Liver (tissue), 9 donors: ENCODE measurements around the gene ATP1B1. TPM values are rescaled to one million over a fixed set of nuclear protein-coding genes. Genes with fewer than 3 reads are reported as not detected.

Source experiments
- DNase-seq: peaks from one replicate; pipeline ENCODE4 v3.0.0-alpha.2; 2017; ENCODE audit warnings: low spot score
- H3K27ac ChIP-seq, 2 donors: one replicate each; pipeline ENCODE4 v1.7.0; 2013; ENCODE audit warnings: inconsistent platforms in 2 of 2, low read length in 2 of 2, control low read depth in 1 of 2, low read depth in 1 of 2, mild to moderate bottlenecking in 1 of 2
- H3K27me3 ChIP-seq, 4 donors: one replicate each; pipeline versions ENCODE4 v1.6.1 to v1.7.0; 2013; ENCODE audit warnings: low read length in 3 of 4, inconsistent platforms in 1 of 4, mild to moderate bottlenecking in 1 of 4, moderate library complexity in 1 of 4; ENCODE audit not compliant: control insufficient read depth in 4 of 4, insufficient read depth in 4 of 4
- H3K36me3 ChIP-seq, 4 donors: one replicate each; pipeline versions ENCODE4 v1.6.1 to v1.7.0; 2013; ENCODE audit warnings: low read length in 3 of 4, mild to moderate bottlenecking in 3 of 4, low read depth in 1 of 4, moderate library complexity in 1 of 4; ENCODE audit not compliant: control insufficient read depth in 4 of 4, insufficient read depth in 3 of 4
- H3K4me1 ChIP-seq, 4 donors: one replicate each; pipeline versions ENCODE4 v1.6.1 to v1.7.0; 2013; ENCODE audit warnings: low read length in 3 of 4, mild to moderate bottlenecking in 3 of 4, moderate library complexity in 1 of 4; ENCODE audit not compliant: control insufficient read depth in 4 of 4, insufficient read depth in 4 of 4
- H3K4me3 ChIP-seq, 3 donors: one replicate each; pipeline versions ENCODE4 v1.6.1 to v1.7.0; 2013; ENCODE audit warnings: low read length in 3 of 3, control low read depth in 1 of 3, low read depth in 1 of 3, mild to moderate bottlenecking in 1 of 3
- H3K9ac ChIP-seq, 2 donors: one replicate each; pipeline ENCODE4 v1.7.0; 2013; ENCODE audit warnings: low read length in 2 of 2, mild to moderate bottlenecking in 2 of 2, moderate library complexity in 2 of 2, control low read depth in 1 of 2, low read depth in 1 of 2
- H3K9me3 ChIP-seq, 4 donors: one replicate each; pipeline versions ENCODE4 v1.6.1 to v1.7.0; 2013; ENCODE audit warnings: low read length in 3 of 4; ENCODE audit not compliant: control insufficient read depth in 4 of 4
- EGR1 ChIP-seq, 2 donors: IDR thresholded peaks; 2 replicates each; pipeline ENCODE4 v1.6.1; 2016 to 2018; ENCODE audit warnings: antibody characterized with exemption in 2 of 2, low read depth in 2 of 2
- FOXA1 ChIP-seq: IDR thresholded peaks from 2 replicates; pipeline ENCODE4 v1.6.1; 2016; ENCODE audit warnings: antibody characterized with exemption
- FOXA2 ChIP-seq: IDR thresholded peaks from 2 replicates; pipeline ENCODE4 v1.6.1; 2016; ENCODE audit warnings: antibody characterized with exemption
- GABPA ChIP-seq, 2 donors: IDR thresholded peaks in 1 of 2; conservative IDR thresholded peaks in 1 of 2; 2 replicates each; pipeline ENCODE4 v1.6.1; 2016; ENCODE audit warnings: antibody characterized with exemption in 2 of 2, mild to moderate bottlenecking in 1 of 2, moderate library complexity in 1 of 2
- HNF4A ChIP-seq, 2 donors: conservative IDR thresholded peaks; 2 replicates each; pipeline ENCODE4 v1.6.1; 2016; ENCODE audit warnings: antibody characterized with exemption in 2 of 2, mild to moderate bottlenecking in 2 of 2
- HNF4G ChIP-seq: IDR thresholded peaks from 2 replicates; pipeline ENCODE4 v1.6.1; 2016; ENCODE audit warnings: antibody characterized with exemption
- JUND ChIP-seq, 2 donors: IDR thresholded peaks; 2 replicates each; pipeline ENCODE4 v1.6.1; 2016; ENCODE audit warnings: antibody characterized with exemption in 2 of 2
- MAX ChIP-seq: IDR thresholded peaks from 2 replicates; pipeline ENCODE4 v1.6.1; 2016; ENCODE audit warnings: antibody characterized with exemption
- NR2F2 ChIP-seq: IDR thresholded peaks from 2 replicates; pipeline ENCODE4 v1.6.1; 2016; ENCODE audit warnings: antibody characterized with exemption
- RAD21 ChIP-seq, 2 donors: IDR thresholded peaks; 2 replicates each; pipeline ENCODE4 v1.6.1; 2016; ENCODE audit warnings: antibody characterized with exemption in 2 of 2, mild to moderate bottlenecking in 2 of 2
- REST ChIP-seq: IDR thresholded peaks from 2 replicates; pipeline ENCODE4 v1.6.1; 2016; ENCODE audit warnings: antibody characterized with exemption, mild to moderate bottlenecking
- RXRA ChIP-seq, 2 donors: IDR thresholded peaks; 2 replicates each; pipeline ENCODE4 v1.6.1; 2017 to 2018; ENCODE audit warnings: antibody characterized with exemption in 2 of 2, mild to moderate bottlenecking in 1 of 2
- SP1 ChIP-seq: IDR thresholded peaks from 2 replicates; pipeline ENCODE4 v1.6.1; 2018; ENCODE audit warnings: antibody characterized with exemption, mild to moderate bottlenecking
- TAF1 ChIP-seq: conservative IDR thresholded peaks from 2 replicates; pipeline ENCODE4 v1.6.1; 2016; ENCODE audit warnings: antibody characterized with exemption, mild to moderate bottlenecking
- YY1 ChIP-seq: IDR thresholded peaks from 2 replicates; pipeline ENCODE4 v1.6.1; 2016; ENCODE audit warnings: antibody characterized with exemption, mild to moderate bottlenecking
- ZBTB33 ChIP-seq: IDR thresholded peaks from 2 replicates; pipeline ENCODE4 v1.6.1; 2016; ENCODE audit warnings: antibody characterized with exemption
- WGBS: extraction: QIAGEN DNeasy Blood & Tissue Kit; methylation state at CpG from one replicate; pipeline ENCODE4 v1.1.7; 2013; 5-methylcytosine and 5-hydroxymethylcytosine counted together
- polyA plus RNA-seq, 2 donors: library from polyadenylated mRNA; stranded (reverse) in 1 of 2; unstranded in 1 of 2; fragments of 200-250 nt in 1 of 2; fragments of >200 nt in 1 of 2; fragmentation: Nextera tagmentation in 1 of 2; extraction: Ambion mirVana in 1 of 2; gene quantifications; one replicate each; pipeline versions ENCODE4 v1.2.1 to v1.2.3, GENCODE V29; 2013 to 2015
- total RNA-seq, 2 donors: library from RNA; depleted of rRNA; stranded (reverse); fragments of >200 nt; gene quantifications; one replicate each; pipeline ENCODE4 v1.2.3, GENCODE V29; 2014
- TF ChIP-seq, protein P1 (sequence below): fragments of 150-350 bp; IDR thresholded peaks from 2 replicates; pipeline ENCODE4 v1.5.1; 2017; ENCODE audit warnings: improper control_type of control experiment, low read depth, low read length; ENCODE audit not compliant: missing input control
- TF ChIP-seq, protein P2 (sequence below): IDR thresholded peaks from 2 replicates; pipeline ENCODE4 v1.6.1; 2016; ENCODE audit warnings: antibody characterized with exemption
- donor health status: healthy.
- donor health status: healthy.
- donor health status: healthy.
- donor health status: healthy.
- donor health status: healthy.

Gene ATP1B1
- total and polyA plus RNA-seq, 4 donors: 36.1 to 57.0 (median 46.5) TPM

DNA sequence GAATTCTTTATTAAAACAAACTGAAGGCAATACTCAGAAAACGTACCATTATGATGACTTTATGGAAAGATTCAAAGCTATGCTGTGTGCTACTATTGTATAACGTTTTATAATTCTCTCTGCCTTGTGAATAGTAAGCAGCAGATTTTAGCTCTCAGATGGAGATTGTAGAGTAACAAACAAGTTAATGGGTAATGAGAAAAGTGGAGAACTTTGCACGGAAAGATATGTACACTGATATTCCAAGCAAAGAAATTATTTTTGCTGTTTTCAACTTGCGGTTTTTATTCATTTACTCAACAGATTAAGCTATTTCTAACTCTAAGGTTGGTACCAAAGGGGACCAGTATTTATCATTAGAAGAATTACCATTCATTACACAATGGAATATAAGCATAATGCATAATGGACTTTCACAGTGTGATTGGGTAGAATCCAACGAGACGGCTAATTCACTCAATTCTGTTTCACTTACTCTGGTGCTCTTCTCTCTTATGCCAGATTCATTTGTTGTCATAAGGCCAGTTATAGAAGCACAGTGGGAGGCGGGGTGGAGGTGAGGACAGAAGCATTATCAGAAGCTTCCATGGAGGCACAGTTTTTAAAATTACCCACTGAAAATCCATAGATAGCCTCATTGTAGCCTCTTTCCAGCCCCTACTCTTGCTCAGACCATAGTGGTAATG, 38.6 kb downstream of the ATP1B1 start:
- H3K27me3 ChIP-seq: no peaks in the 10 kb centered on the region
- TF ChIP-seq HNF4A (conservative IDR thresholded peaks at IDR 0.05) (peak; percentile 72 to 77), RXRA (IDR thresholded peaks at IDR 0.05) (peak in 1 of 2 donors; percentile 33), ZBTB33 (peak; percentile 72), NR2F2 (no peak), TAF1 (no peak), REST (peak; percentile 64), RAD21 (IDR thresholded peaks at IDR 0.05) (peak in 1 of 2 donors; percentile 9), EGR1 (IDR thresholded peaks at IDR 0.05; ENCODE audit: low read depth in 2 of 2) (no peak), SP1 (peak; percentile 85), FOXA1 (no peak), YY1 (peak; percentile 76), MAX (no peak), FOXA2 (peak; percentile 37), JUND (IDR thresholded peaks at IDR 0.05) (peak in 1 of 2 donors; percentile 23), HNF4G (no peak), GABPA (IDR thresholded peaks at IDR 0.05 in 1 of 2, conservative IDR thresholded peaks at IDR 0.05 in 1 of 2) (no peak)
- TF ChIP-seq, protein P1, sequence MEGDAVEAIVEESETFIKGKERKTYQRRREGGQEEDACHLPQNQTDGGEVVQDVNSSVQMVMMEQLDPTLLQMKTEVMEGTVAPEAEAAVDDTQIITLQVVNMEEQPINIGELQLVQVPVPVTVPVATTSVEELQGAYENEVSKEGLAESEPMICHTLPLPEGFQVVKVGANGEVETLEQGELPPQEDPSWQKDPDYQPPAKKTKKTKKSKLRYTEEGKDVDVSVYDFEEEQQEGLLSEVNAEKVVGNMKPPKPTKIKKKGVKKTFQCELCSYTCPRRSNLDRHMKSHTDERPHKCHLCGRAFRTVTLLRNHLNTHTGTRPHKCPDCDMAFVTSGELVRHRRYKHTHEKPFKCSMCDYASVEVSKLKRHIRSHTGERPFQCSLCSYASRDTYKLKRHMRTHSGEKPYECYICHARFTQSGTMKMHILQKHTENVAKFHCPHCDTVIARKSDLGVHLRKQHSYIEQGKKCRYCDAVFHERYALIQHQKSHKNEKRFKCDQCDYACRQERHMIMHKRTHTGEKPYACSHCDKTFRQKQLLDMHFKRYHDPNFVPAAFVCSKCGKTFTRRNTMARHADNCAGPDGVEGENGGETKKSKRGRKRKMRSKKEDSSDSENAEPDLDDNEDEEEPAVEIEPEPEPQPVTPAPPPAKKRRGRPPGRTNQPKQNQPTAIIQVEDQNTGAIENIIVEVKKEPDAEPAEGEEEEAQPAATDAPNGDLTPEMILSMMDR: no peak
- TF ChIP-seq, protein P2, sequence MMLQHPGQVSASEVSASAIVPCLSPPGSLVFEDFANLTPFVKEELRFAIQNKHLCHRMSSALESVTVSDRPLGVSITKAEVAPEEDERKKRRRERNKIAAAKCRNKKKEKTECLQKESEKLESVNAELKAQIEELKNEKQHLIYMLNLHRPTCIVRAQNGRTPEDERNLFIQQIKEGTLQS: no peak
- H3K36me3 ChIP-seq: no peaks in the 10 kb centered on the region
- DNase-seq: no peak
- H3K4me1 ChIP-seq: peaks cover 15 to 39% (median 31%) of the 10 kb centered on the region in 4 donors
- 32% methylated on average over 7 of the region's 7 CpGs for whole genome bisulfite sequencing
- peak overlapping the region; percentile 75 to 86 for H3K27ac ChIP-seq
- peak overlapping the region; percentile 17 to 36 for H3K9ac ChIP-seq
- peak overlapping the region in 2 of 3 donors; percentile 29 to 44 for H3K4me3 ChIP-seq
- H3K9me3 ChIP-seq: no peaks in the 10 kb centered on the region
